ENCODE data around the gene PIM3.
A peak's percentile ranks its signal among the peaks of the same experiment; 100 is the strongest.

The PIM3 gene

GRCh38 chr22:49936973-49937757 is 23.4 kb upstream of the PIM3 start:
- Histone ChIP-seq H3K27ac (peak overlapping the region; percentile 98), H3K9me3 (no peaks in the 10 kb centered on the region), H3K36me3 (no peaks in the 10 kb centered on the region), H3K4me3 (ENCODE audit: low read depth in 1 of 2, low read length in 1 of 2) (peak overlapping the region; percentile 67 to 76), H3K4me1 (ENCODE audit: control insufficient read depth in 1 of 2, insufficient read depth in 1 of 2, low read depth in 1 of 2, low read length in 1 of 2) (peaks cover 35 to 36% of the 10 kb centered on the region in 2 experiments), H3K27me3 (peaks cover 7% of the 10 kb centered on the region)
- no peak for TF ChIP-seq CTCF (IDR thresholded peaks at IDR 0.05)

- H3K27ac ChIP-seq, result peak overlapping the region; percentile 98
- H3K9me3 ChIP-seq, result no peaks in the 10 kb centered on the region
- H3K36me3 ChIP-seq, result no peaks in the 10 kb centered on the region
- H3K4me1 ChIP-seq (ENCODE audit: control insufficient read depth in 1 of 2, insufficient read depth in 1 of 2, low read depth in 1 of 2, low read length in 1 of 2), result peaks cover 28 to 34% of the 10 kb centered on the region in 2 experiments
- H3K4me3 ChIP-seq (ENCODE audit: low read depth in 1 of 2, low read length in 1 of 2), result no peak overlapping the region
- peaks cover 7% of the 10 kb centered on the region for H3K27me3 ChIP-seq
- TF ChIP-seq CTCF (IDR thresholded peaks at IDR 0.05), result no peak
These were observed 22.6 kb upstream of the PIM3 start for GRCh38 chr22:49937758-49938564.

- no peak for TF ChIP-seq CTCF (IDR thresholded peaks at IDR 0.05)
These were observed 21.9 kb upstream of the PIM3 start for GRCh38 chr22:49938565-49939136.

GRCh38 chr22:49941507-49942316 is 18.9 kb upstream of the PIM3 start:
- H3K27ac ChIP-seq, result peak overlapping the region; percentile 14
- no peaks in the 10 kb centered on the region for H3K36me3 ChIP-seq
- peaks cover 6% of the 10 kb centered on the region for H3K27me3 ChIP-seq
- TF ChIP-seq CTCF (IDR thresholded peaks at IDR 0.05), result no peak
- no peak overlapping the region for H3K4me3 ChIP-seq (ENCODE audit: low read depth in 1 of 2, low read length in 1 of 2)
- no peaks in the 10 kb centered on the region for H3K9me3 ChIP-seq
- H3K4me1 ChIP-seq (ENCODE audit: control insufficient read depth in 1 of 2, insufficient read depth in 1 of 2, low read depth in 1 of 2, low read length in 1 of 2), result peaks cover 15 to 18% of the 10 kb centered on the region in 2 experiments

More at GRCh38 chr22:49938565-49939136, 21.9 kb upstream of the PIM3 start:
- Histone ChIP-seq H3K4me3 (ENCODE audit: low read depth in 1 of 2, low read length in 1 of 2) (no peak overlapping the region), H3K36me3 (no peaks in the 10 kb centered on the region), H3K4me1 (ENCODE audit: control insufficient read depth in 1 of 2, insufficient read depth in 1 of 2, low read depth in 1 of 2, low read length in 1 of 2) (peaks cover 21 to 27% of the 10 kb centered on the region in 2 experiments), H3K9me3 (no peaks in the 10 kb centered on the region), H3K27ac (peak overlapping the region; percentile 20), H3K27me3 (peaks cover 7% of the 10 kb centered on the region)

All from neutrophil (primary cell).